GM19043 (cell line): ENCODE measurements around the gene CALML3.
"Not testable (repeated sequence)": the region's sequence is repeated elsewhere in the genome, so short reads cannot be mapped to it uniquely, and the experiment has no call there.

Experiments used
- ATAC-seq: cut with Tn5 transposase; IDR thresholded peaks from one replicate; pipeline ENCODE4 v1.9.1; 2021; ENCODE audit warnings: low read depth; ENCODE audit not compliant: unreplicated experiment

Gene CALML3

GRCh38 chr10:5551531-5552375 lies 27.0 kb downstream of the CALML3 start:
- no peak for ATAC-seq

GRCh38 chr10:5552376-5553321 lies 27.9 kb downstream of the CALML3 start:
- ATAC-seq: no peak

- ATAC-seq: no peak
Observed at GRCh38 chr10:5553400-5554170, 28.8 kb downstream of the CALML3 start.

- no peak for ATAC-seq
Observed at GRCh38 chr10:5555021-5555510, 30.3 kb downstream of the CALML3 start.

- ATAC-seq: no peak
Observed at GRCh38 chr10:5555881-5556280, 31.1 kb downstream of the CALML3 start.

GRCh38 chr10:5556576-5556975 lies 31.8 kb downstream of the CALML3 start:
- no peak for ATAC-seq

GRCh38 chr10:5557040-5557721 lies 32.4 kb downstream of the CALML3 start:
- ATAC-seq: no peak

- ATAC-seq: no peak
Observed at GRCh38 chr10:5557799-5558771, 33.3 kb downstream of the CALML3 start.

GRCh38 chr10:5559022-5559421 lies 34.3 kb downstream of the CALML3 start:
- ATAC-seq: not testable (repeated sequence)

GRCh38 chr10:5559642-5560141 lies 34.9 kb downstream of the CALML3 start:
- no peak for ATAC-seq

GRCh38 chr10:5560142-5560816 lies 35.5 kb downstream of the CALML3 start:
- no peak for ATAC-seq

GRCh38 chr10:5560817-5561703 lies 36.3 kb downstream of the CALML3 start:
- ATAC-seq: no peak

GRCh38 chr10:5561704-5562645 lies 37.2 kb downstream of the CALML3 start:
- no peak for ATAC-seq

GRCh38 chr10:5563321-5563961 lies 38.7 kb downstream of the CALML3 start:
- ATAC-seq: no peak

- no peak for ATAC-seq
Observed at GRCh38 chr10:5563991-5564536, 39.3 kb downstream of the CALML3 start.
